Measurements from ENCODE around the gene TBC1D22A.
"Not testable (repeated sequence)": the region's sequence is repeated elsewhere in the genome, so short reads cannot be mapped to it uniquely, and the experiment has no call there.

TBC1D22A gene

GRCh38 chr22:47139790-47140119, 377.3 kb downstream of the TBC1D22A start:
- no peak for DNase-seq (ENCODE audit: low spot score)

- DNase-seq (ENCODE audit: low spot score): not testable (repeated sequence)
Measured at GRCh38 chr22:47140975-47141374, 378.5 kb downstream of the TBC1D22A start.

GRCh38 chr22:47142427-47143046, 380.1 kb downstream of the TBC1D22A start:
- no peak for DNase-seq (ENCODE audit: low spot score)

GRCh38 chr22:47143249-47143938, 380.9 kb downstream of the TBC1D22A start:
- DNase-seq (ENCODE audit: low spot score): no peak

- no peak for DNase-seq (ENCODE audit: low spot score)
Measured at GRCh38 chr22:47144076-47144765, 381.8 kb downstream of the TBC1D22A start.

- DNase-seq (ENCODE audit: low spot score): no peak
Measured at GRCh38 chr22:47144791-47145425, 382.5 kb downstream of the TBC1D22A start.

- no peak for DNase-seq (ENCODE audit: low spot score)
Measured at GRCh38 chr22:47145883-47146282, 383.4 kb downstream of the TBC1D22A start.

- no peak for DNase-seq (ENCODE audit: low spot score)
Measured at GRCh38 chr22:47146391-47146790, 383.9 kb downstream of the TBC1D22A start.

GRCh38 chr22:47146941-47147340, 384.5 kb downstream of the TBC1D22A start:
- DNase-seq (ENCODE audit: low spot score): no peak

- no peak for DNase-seq (ENCODE audit: low spot score)
Measured at GRCh38 chr22:47147572-47147971, 385.1 kb downstream of the TBC1D22A start.

GRCh38 chr22:47148510-47148909, 386.1 kb downstream of the TBC1D22A start:
- no peak for DNase-seq (ENCODE audit: low spot score)

- DNase-seq (ENCODE audit: low spot score): no peak
Measured at GRCh38 chr22:47148956-47149728, 386.7 kb downstream of the TBC1D22A start.

- DNase-seq (ENCODE audit: low spot score): no peak
Measured at GRCh38 chr22:47149976-47150375, 387.5 kb downstream of the TBC1D22A start.

- no peak for DNase-seq (ENCODE audit: low spot score)
Measured at GRCh38 chr22:47150426-47150825, 388.0 kb downstream of the TBC1D22A start.

- DNase-seq (ENCODE audit: low spot score): no peak
Measured at GRCh38 chr22:47151064-47151463, 388.6 kb downstream of the TBC1D22A start.

- no peak for DNase-seq (ENCODE audit: low spot score)
Measured at GRCh38 chr22:47151490-47151889, 389.0 kb downstream of the TBC1D22A start.

GRCh38 chr22:47152236-47152635, 389.8 kb downstream of the TBC1D22A start:
- no peak for DNase-seq (ENCODE audit: low spot score)

GRCh38 chr22:47152938-47153337, 390.5 kb downstream of the TBC1D22A start:
- DNase-seq (ENCODE audit: low spot score): no peak

GRCh38 chr22:47153854-47154525, 391.5 kb downstream of the TBC1D22A start:
- DNase-seq (ENCODE audit: low spot score): no peak

- peak; percentile 57 for DNase-seq (ENCODE audit: low spot score)
Measured at GRCh38 chr22:47154621-47155081, 392.2 kb downstream of the TBC1D22A start.

- DNase-seq (ENCODE audit: low spot score): no peak
Measured at GRCh38 chr22:47155131-47155885, 392.9 kb downstream of the TBC1D22A start.

Measured in COLO829 (cell line).